Spleen (tissue), 11 donors: Measurements from ENCODE around the gene SNX33. TPM values are rescaled to one million over a fixed set of nuclear protein-coding genes. Genes with fewer than 3 reads are reported as not detected.
"Not testable (repeated sequence)": the region's sequence is repeated elsewhere in the genome, so short reads cannot be mapped to it uniquely, and the experiment has no call there.

ENCODE experiments used
- DNase-seq: peaks from one replicate; pipeline ENCODE4 v3.0.0-alpha.2; 2020
- H3K27ac ChIP-seq, 8 donors: fragments of 200-600 bp; sonication (generic) in 7 of 8; 1 replicate in 4 of 8; 2 replicates in 4 of 8; pipeline versions ENCODE4 v1.5.0 to v1.8.0; 2016 to 2021; ENCODE audit warnings: inconsistent platforms in 4 of 8, mild to moderate bottlenecking in 4 of 8, moderate library complexity in 1 of 8
- H3K27me3 ChIP-seq, 7 donors: fragments of 200-600 bp; sonication (generic) in 6 of 7; replicated peaks in 1 of 7; 1 replicate in 4 of 7; 2 replicates in 3 of 7; pipeline versions ENCODE4 v1.5.0 to v1.8.0; 2016 to 2021; ENCODE audit warnings: inconsistent platforms in 3 of 7, mild to moderate bottlenecking in 1 of 7
- H3K36me3 ChIP-seq, 6 donors: fragments of 200-600 bp; sonication (generic) in 5 of 6; 1 replicate in 4 of 6; 2 replicates in 2 of 6; pipeline versions ENCODE4 v1.5.0 to v1.8.0; 2016 to 2021; ENCODE audit warnings: inconsistent platforms in 2 of 6
- H3K4me1 ChIP-seq, 6 donors: fragments of 200-600 bp; sonication (generic) in 5 of 6; 1 replicate in 3 of 6; 2 replicates in 3 of 6; pipeline versions ENCODE4 v1.5.0 to v1.8.0; 2016 to 2021; ENCODE audit warnings: inconsistent platforms in 3 of 6
- H3K4me3 ChIP-seq, 8 donors: fragments of 200-600 bp; sonication (generic) in 7 of 8; 1 replicate in 4 of 8; 2 replicates in 4 of 8; pipeline versions ENCODE4 v1.5.0 to v1.8.0; 2016 to 2021; ENCODE audit warnings: inconsistent platforms in 4 of 8, mild to moderate bottlenecking in 4 of 8, moderate library complexity in 2 of 8
- H3K9me3 ChIP-seq, 8 donors: fragments of 200-600 bp; sonication (generic) in 7 of 8; 1 replicate in 4 of 8; 2 replicates in 4 of 8; pipeline versions ENCODE4 v1.5.0 to v1.8.0; 2016 to 2021; ENCODE audit warnings: inconsistent platforms in 4 of 8
- POLR2A ChIP-seq, 3 donors: fragments of 450-650 bp; IDR thresholded peaks; one replicate each; pipeline ENCODE4 v1.5.1; 2017; ENCODE audit warnings: antibody characterized with exemption in 3 of 3, mild to moderate bottlenecking in 1 of 3
- POLR2AphosphoS5 ChIP-seq, 3 donors: sonication (generic); formaldehyde crosslinking; IDR thresholded peaks; one replicate each; pipeline ENCODE4 v1.5.1; 2017; ENCODE audit warnings: antibody characterized with exemption in 3 of 3
- WGBS, 5 donors: extraction: QIAGEN DNeasy Blood & Tissue Kit in 3 of 5; methylation state at CpG; one replicate each; pipeline versions ENCODE4 v1.1.5 to v1.1.7; 2013 to 2018; 5-methylcytosine and 5-hydroxymethylcytosine counted together
- intact Hi-C: fragments of 100-400 bp; cut with DNase I; formaldehyde crosslinking; loops from one replicate; pipeline ENCODE4 v1.15.0; 2023; ENCODE audit warnings: low total_unique reads
- polyA plus RNA-seq, 3 donors: library from polyadenylated mRNA; stranded (reverse); fragments of 200-250 nt; gene quantifications; one replicate each; pipeline ENCODE4 v1.2.1, GENCODE V29; 2013
- total RNA-seq, 7 donors: library from RNA; depleted of rRNA in 3 of 7; stranded (reverse); fragments of >200 nt in 3 of 7; fragmentation: NEBNext Ultra II Directional in 4 of 7; extraction: Animal tissue kit (Norgen Biotek cat#: 25700) in 4 of 7; gene quantifications; one replicate each; pipeline versions ENCODE4 v1.1.0 to v1.2.1, GENCODE V29; 2016 to 2021
- TF ChIP-seq, protein P1 (sequence below), 11 experiments: fragments of 200-600 bp in 7 of 11; fragments of 450-650 bp in 4 of 11; sonication (generic) in 4 of 11; IDR thresholded peaks in 8 of 11; conservative IDR thresholded peaks in 3 of 11; 1 replicate in 7 of 11; 2 replicates in 4 of 11; pipeline versions ENCODE4 v1.4.0 to v1.8.0; 2016 to 2021; ENCODE audit warnings: antibody characterized with exemption in 11 of 11, inconsistent platforms in 4 of 11, mild to moderate bottlenecking in 1 of 11
- donor health status: healthy with polysubstance abuse.
- donor health status: DM: no; HTN: no; CAD: no; lungs with moderate emphysema.
- donor health status: DM: no; HTN: no; CAD: no.
- donor health status: Bipolar disorder and iron deficiency.
- donor health status: healthy.
- donor health status: DM: no; HTN: no; CAD: no.
- donor health status: DM: yes; HTN: yes; CAD: no.

Gene SNX33
- total and polyA plus RNA-seq, 10 donors: 4.3 to 22.8 (median 16.5) TPM

DNA sequence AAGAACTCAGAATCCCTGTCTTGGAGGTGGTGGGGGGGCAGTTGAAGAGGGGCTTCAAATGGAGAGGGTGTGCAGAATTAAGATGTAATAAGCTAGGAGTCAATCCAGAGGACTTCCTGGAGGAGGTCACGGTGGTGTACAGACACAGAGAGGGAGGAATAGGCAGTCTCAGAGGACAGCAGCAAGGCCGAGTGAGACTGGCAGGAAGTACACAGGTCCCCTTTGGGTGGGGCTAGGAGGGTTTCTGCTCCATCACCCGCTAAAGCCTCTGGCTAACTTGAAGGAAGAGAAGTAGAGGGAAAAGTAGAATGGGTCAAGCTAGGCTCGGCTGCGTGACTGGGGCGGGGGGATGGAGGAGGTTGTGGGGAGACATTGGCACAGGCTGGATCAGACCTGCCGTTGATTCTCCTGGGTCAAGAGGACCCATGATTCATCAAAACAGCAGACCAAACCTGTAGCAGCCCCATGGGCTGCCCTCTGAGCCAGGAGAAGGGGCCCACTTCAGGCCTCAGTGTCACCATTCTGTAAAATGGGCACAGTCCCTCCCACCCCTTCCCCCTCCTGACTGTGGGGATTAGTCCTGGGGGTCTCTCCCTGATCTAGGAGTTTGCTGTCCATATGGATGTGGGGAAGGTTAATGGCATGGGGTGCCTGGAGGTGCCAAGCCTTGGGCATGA, 48.1 kb downstream of the SNX33 start:
- Histone ChIP-seq H3K27ac (peak overlapping the region in 2 of 8 donors; percentile 26 to 36), H3K4me1 (peaks cover 31 to 81% (median 62%) of the 10 kb centered on the region in 6 donors), H3K27me3 (peaks cover 0 to 26% (median 0%) of the 10 kb centered on the region in 7 donors), H3K36me3 (no peaks in the 10 kb centered on the region), H3K4me3 (no peak overlapping the region), H3K9me3 (no peaks in the 10 kb centered on the region)
- no peak for DNase-seq
- 39 to 51% (median 44%) methylated on average over 7 of the region's 7 CpGs for WGBS, 5 donors
- TF ChIP-seq POLR2AphosphoS5 (IDR thresholded peaks at IDR 0.05): no peak
- TF ChIP-seq, protein P1, sequence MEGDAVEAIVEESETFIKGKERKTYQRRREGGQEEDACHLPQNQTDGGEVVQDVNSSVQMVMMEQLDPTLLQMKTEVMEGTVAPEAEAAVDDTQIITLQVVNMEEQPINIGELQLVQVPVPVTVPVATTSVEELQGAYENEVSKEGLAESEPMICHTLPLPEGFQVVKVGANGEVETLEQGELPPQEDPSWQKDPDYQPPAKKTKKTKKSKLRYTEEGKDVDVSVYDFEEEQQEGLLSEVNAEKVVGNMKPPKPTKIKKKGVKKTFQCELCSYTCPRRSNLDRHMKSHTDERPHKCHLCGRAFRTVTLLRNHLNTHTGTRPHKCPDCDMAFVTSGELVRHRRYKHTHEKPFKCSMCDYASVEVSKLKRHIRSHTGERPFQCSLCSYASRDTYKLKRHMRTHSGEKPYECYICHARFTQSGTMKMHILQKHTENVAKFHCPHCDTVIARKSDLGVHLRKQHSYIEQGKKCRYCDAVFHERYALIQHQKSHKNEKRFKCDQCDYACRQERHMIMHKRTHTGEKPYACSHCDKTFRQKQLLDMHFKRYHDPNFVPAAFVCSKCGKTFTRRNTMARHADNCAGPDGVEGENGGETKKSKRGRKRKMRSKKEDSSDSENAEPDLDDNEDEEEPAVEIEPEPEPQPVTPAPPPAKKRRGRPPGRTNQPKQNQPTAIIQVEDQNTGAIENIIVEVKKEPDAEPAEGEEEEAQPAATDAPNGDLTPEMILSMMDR (IDR thresholded peaks at IDR 0.05 in 8 of 11, conservative IDR thresholded peaks at IDR 0.05 in 3 of 11): no peak
- intact Hi-C loops: no loop called here

DNA sequence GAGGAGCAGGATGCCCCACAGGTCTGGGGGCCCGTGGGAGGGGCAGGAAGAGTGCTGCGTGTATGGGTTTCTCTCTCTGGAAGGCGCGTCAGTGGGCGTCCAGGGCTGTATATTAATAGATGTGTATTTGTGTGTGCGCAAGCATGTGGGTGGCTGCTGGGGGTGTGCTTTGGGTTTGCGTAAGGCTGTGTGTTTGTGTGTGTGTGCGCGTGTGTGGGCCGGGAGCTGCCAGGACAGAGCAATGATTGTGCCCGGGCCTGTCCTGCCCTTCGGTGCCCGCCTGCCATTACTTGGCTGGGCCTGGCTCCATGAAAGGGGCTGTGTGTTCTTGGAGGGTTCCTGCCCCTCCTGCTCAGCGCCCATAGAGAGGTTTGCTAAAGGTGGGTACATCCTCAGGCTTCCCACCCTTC, 48.6 kb downstream of the SNX33 start:
- peaks cover 0 to 26% (median 0%) of the 10 kb centered on the region in 7 donors for H3K27me3 ChIP-seq
- 45 to 66% (median 64%) methylated on average over 7 to 14 of the region's 14 CpGs for WGBS, 5 donors
- intact Hi-C loops: no loop called here
- no peaks in the 10 kb centered on the region for H3K36me3 ChIP-seq
- TF ChIP-seq POLR2AphosphoS5 (IDR thresholded peaks at IDR 0.05) (no peak), POLR2A (IDR thresholded peaks at IDR 0.05) (no peak)
- TF ChIP-seq, protein P1 (IDR thresholded peaks at IDR 0.05 in 8 of 11, conservative IDR thresholded peaks at IDR 0.05 in 3 of 11): no peak
- H3K9me3 ChIP-seq: no peaks in the 10 kb centered on the region
- no peak overlapping the region for H3K27ac ChIP-seq
- H3K4me1 ChIP-seq: peaks cover 34 to 87% (median 68%) of the 10 kb centered on the region in 6 donors
- H3K4me3 ChIP-seq: no peak overlapping the region
- DNase-seq: no peak

DNA sequence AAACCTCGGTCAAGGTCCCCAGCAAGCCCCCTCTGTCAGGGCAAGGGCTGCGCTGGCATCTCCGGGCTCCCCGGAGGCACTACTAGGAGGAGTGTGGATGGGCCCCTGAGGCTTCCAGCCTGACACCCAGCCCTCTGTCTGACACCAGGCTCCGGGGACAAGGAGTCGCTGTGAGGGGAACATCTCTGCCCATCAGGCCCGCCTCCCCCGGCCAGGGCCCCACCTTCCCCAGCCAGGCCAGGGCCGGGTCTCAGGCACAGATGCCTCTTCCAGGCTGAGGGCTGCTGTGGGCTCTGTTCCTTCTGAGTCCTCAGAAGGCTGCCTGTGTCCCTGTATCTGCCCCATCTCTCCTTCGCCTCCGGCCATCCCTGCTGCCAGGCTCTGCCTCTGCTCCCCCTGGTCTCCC, 49.1 kb downstream of the SNX33 start:
- Histone ChIP-seq H3K9me3 (no peaks in the 10 kb centered on the region), H3K4me1 (peaks cover 34 to 91% (median 69%) of the 10 kb centered on the region in 6 donors), H3K36me3 (no peaks in the 10 kb centered on the region), H3K27ac (no peak overlapping the region), H3K27me3 (peaks cover 0 to 24% (median 0%) of the 10 kb centered on the region in 7 donors), H3K4me3 (no peak overlapping the region)
- TF ChIP-seq POLR2AphosphoS5 (IDR thresholded peaks at IDR 0.05) (no peak), POLR2A (IDR thresholded peaks at IDR 0.05) (no peak)
- TF ChIP-seq, protein P1 (IDR thresholded peaks at IDR 0.05 in 8 of 11, conservative IDR thresholded peaks at IDR 0.05 in 3 of 11): no peak
- DNase-seq: no peak
- intact Hi-C loops: no loop called here
- WGBS, 5 donors: 69 to 83% (median 75%) methylated on average over 10 to 11 of the region's 11 CpGs

DNA sequence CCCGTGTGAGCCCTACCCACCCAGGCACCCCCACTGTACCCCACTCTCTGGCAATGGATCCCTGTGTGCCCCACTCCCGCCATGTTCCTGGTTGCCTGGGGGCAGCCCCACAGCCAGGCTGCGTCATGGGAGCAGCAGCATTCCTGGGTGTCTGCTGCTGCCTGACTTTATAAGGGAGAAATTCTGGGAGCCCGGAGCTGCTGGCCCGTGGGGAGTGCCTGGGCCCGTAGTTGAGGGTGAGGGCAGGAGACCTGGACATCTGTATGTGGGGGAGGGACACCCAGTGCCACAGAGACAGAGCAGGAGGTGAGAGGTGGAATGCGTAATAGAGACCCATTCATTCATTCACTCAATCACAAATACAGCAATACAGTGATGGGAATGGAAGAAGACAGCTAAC, 49.8 kb downstream of the SNX33 start:
- intact Hi-C loops: no loop called here
- H3K4me1 ChIP-seq: peaks cover 40 to 92% (median 74%) of the 10 kb centered on the region in 6 donors
- DNase-seq: no peak

DNA sequence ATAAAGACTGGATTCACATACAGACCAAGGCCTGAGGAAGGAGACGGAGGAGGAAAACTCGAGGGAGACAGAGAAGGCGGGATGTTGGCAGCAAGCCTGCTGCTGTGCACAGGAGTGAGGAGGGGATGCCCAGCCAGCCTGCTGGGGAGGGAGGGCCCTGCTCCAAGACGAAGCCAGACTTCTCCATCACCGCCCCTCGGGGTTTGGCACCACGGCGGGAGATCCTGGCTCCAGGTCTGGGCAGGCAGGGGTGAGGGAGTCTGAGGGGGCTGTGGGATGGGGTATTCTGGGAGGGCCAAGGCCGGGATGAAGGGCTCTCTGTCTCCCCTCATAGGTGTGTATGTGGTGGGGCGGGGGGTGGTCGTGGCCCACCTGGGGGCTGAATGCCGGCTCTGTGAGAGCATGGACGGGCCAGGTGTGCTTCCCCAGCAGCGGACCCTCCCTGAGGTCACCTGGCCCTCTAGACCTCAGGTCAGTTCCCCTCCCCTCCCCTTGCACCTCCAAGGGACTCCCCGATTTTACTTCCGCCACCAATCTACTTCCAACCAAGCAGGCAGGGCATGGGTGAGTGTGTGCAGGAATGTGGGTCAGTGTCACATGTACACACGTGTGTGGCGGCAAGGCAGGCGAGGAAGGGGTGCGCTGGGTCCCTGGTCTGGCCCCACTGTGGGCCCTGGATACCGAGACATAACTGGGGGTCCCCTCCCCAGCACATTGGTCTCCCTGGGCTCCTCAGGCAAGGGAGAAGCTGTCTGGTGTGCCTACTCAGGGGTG, 50.4 kb downstream of the SNX33 start:
- H3K27ac ChIP-seq, intact Hi-C loops, H3K9me3 ChIP-seq, DNase-seq, H3K36me3 ChIP-seq, H3K4me3 ChIP-seq: not testable (repeated sequence)
- Histone ChIP-seq H3K27me3 (peaks cover 0 to 22% (median 0%) of the 10 kb centered on the region in 7 donors), H3K4me1 (peaks cover 40 to 90% (median 72%) of the 10 kb centered on the region in 6 donors)
- 79 to 93% (median 84%) methylated on average over 9 to 19 of the region's 21 CpGs for WGBS, 5 donors

More for the DNA sequence above, 49.8 kb downstream of the SNX33 start:
- Histone ChIP-seq H3K9me3 (no peaks in the 10 kb centered on the region), H3K27me3 (peaks cover 0 to 23% (median 0%) of the 10 kb centered on the region in 7 donors), H3K4me3 (no peak overlapping the region), H3K36me3 (no peaks in the 10 kb centered on the region), H3K27ac (no peak overlapping the region)
- TF ChIP-seq, protein P1 (IDR thresholded peaks at IDR 0.05 in 8 of 11, conservative IDR thresholded peaks at IDR 0.05 in 3 of 11): no peak
- TF ChIP-seq POLR2A (IDR thresholded peaks at IDR 0.05) (no peak), POLR2AphosphoS5 (IDR thresholded peaks at IDR 0.05) (no peak)
- 88 to 95% (median 88%) methylated on average over 4 to 7 of the region's 7 CpGs for WGBS, 5 donors

DNA sequence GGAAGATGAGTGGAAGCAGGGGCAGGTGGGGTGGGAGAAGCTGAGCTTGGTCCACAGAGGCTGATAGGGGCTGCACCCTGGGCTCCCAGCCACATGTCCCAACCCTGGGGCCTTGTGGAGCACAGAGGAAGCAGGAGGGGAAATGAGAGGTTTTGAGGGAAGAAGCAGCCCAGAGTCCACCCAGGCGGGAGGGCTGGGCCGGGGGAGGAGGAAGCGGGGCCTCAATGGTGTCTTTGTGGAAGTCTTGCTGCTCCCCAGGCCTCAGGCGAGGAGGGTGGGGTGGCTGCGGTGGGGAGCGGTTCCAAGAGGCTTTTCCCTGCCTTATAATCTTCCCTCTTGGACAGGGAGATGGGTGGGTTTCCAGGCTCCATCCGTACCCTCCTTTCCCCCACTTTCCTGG, 51.8 kb downstream of the SNX33 start:
- H3K27me3 ChIP-seq, H3K4me3 ChIP-seq, H3K9me3 ChIP-seq, intact Hi-C loops, DNase-seq, H3K36me3 ChIP-seq: not testable (repeated sequence)
- Histone ChIP-seq H3K27ac (peak overlapping the region in 2 of 8 donors; percentile 11 to 38), H3K4me1 (peaks cover 28 to 76% (median 59%) of the 10 kb centered on the region in 6 donors)
- WGBS, 5 donors: 34 to 58% (median 44%) methylated on average over 7 of the region's 7 CpGs
